BE2C (cell line): ENCODE measurements around the gene PRICKLE3.
"Not testable (repeated sequence)": the region's sequence is repeated elsewhere in the genome, so short reads cannot be mapped to it uniquely, and the experiment has no call there.

ENCODE experiments used
- DNase-seq: peaks from one replicate; pipeline ENCODE4 v3.0.0-alpha.2; 2020
- H3K27me3 ChIP-seq: fragments of 250-450 bp; sonication (Bioruptor Pico); 2 replicates; pipeline ENCODE4 v1.5.1; 2020; ENCODE audit warnings: mild to moderate bottlenecking
- H3K36me3 ChIP-seq: fragments of 250-450 bp; sonication (Bioruptor Pico); 2 replicates; pipeline ENCODE4 v1.5.1; 2020; ENCODE audit warnings: mild to moderate bottlenecking
- H3K4me1 ChIP-seq: fragments of 250-450 bp; sonication (Bioruptor Pico); 2 replicates; pipeline ENCODE4 v1.5.1; 2020
- H3K4me3 ChIP-seq: 2 replicates; pipeline ENCODE4 v1.5.1; 2011; ENCODE audit warnings: low read depth, low read length
- H3K9me3 ChIP-seq: fragments of 250-450 bp; sonication (Bioruptor Pico); 2 replicates; pipeline ENCODE4 v1.5.1; 2020
- TF ChIP-seq, protein P1 (sequence below): IDR thresholded peaks from 2 replicates; pipeline ENCODE4 v1.5.1; 2012; ENCODE audit warnings: mild to moderate bottlenecking, low read depth, low read length

Gene PRICKLE3

DNA sequence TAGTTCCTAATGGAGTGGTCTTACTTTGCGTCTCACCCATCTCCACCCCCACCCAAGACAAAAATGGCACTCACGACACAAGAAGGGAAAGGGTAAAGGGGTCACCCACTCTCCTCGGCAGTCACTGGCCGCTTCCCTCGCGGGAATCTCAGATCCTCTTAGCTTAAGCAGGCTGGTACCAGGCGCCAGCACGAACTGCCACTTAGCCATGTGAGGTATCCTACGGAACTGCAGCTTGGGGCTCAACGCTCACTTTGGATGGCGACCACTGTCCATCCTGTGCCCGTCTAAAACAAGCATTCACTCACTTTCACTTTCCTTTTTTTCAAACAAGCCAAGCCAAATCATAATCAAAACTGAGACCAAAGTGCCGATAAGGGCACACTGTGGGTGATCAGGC lies 38.2 kb downstream of the PRICKLE3 start:
- no peaks in the 10 kb centered on the region for H3K9me3 ChIP-seq
- H3K4me1 ChIP-seq = no peaks in the 10 kb centered on the region
- TF ChIP-seq, protein P1, sequence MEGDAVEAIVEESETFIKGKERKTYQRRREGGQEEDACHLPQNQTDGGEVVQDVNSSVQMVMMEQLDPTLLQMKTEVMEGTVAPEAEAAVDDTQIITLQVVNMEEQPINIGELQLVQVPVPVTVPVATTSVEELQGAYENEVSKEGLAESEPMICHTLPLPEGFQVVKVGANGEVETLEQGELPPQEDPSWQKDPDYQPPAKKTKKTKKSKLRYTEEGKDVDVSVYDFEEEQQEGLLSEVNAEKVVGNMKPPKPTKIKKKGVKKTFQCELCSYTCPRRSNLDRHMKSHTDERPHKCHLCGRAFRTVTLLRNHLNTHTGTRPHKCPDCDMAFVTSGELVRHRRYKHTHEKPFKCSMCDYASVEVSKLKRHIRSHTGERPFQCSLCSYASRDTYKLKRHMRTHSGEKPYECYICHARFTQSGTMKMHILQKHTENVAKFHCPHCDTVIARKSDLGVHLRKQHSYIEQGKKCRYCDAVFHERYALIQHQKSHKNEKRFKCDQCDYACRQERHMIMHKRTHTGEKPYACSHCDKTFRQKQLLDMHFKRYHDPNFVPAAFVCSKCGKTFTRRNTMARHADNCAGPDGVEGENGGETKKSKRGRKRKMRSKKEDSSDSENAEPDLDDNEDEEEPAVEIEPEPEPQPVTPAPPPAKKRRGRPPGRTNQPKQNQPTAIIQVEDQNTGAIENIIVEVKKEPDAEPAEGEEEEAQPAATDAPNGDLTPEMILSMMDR = no peak
- no peaks in the 10 kb centered on the region for H3K27me3 ChIP-seq
- DNase-seq = no peak
- no peaks in the 10 kb centered on the region for H3K36me3 ChIP-seq
- H3K4me3 ChIP-seq = no peak overlapping the region

DNA sequence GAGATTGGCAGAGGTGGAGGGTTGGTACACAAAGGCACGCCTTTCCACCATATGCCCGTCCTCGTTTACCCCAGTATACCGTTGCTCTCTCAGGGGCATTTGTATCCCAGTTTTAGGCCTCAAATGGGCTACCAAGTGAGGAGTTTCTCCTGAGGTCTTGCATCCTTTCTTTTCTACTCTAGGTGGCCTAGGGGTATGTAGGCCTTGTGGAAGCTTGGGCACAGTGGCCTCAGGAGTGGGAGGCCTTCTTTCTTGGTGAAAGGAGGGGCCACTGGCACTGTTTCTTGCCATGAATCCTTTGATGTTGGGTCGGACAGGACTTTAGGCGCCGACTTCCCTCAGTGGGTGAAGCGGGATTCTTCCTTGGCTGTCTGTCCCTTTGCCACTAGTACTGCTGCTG lies 38.9 kb downstream of the PRICKLE3 start:
- Histone ChIP-seq H3K27me3 (no peaks in the 10 kb centered on the region), H3K4me1 (no peaks in the 10 kb centered on the region)
- TF ChIP-seq, protein P1 = no peak

DNA sequence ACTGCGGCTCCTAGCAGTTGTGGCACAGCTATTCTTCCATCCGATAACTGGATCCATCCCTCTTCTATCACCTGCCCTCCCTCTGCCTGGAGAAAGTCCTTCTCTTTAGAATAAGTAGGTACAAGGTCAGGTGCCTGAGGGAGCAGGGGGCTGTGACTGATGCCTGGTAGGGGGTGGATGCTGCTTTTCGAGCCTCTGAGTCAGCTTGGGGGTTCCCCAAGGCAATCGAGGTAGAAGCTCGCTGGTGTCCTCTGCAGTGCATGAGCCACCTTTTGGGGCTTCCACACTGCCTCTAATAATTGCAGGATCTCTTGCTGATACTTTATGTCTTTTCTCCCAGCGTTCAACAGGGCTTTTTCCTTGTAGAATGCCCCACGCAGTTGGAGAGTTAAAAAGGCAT lies 43.0 kb downstream of the PRICKLE3 start:
- not testable (repeated sequence) for H3K9me3 ChIP-seq, H3K27me3 ChIP-seq, H3K4me1 ChIP-seq, H3K36me3 ChIP-seq, DNase-seq, H3K4me3 ChIP-seq

More for the DNA sequence above, 38.9 kb downstream of the PRICKLE3 start:
- no peak for DNase-seq
- no peaks in the 10 kb centered on the region for H3K9me3 ChIP-seq
- H3K36me3 ChIP-seq = no peaks in the 10 kb centered on the region
- H3K4me3 ChIP-seq = no peak overlapping the region

DNA sequence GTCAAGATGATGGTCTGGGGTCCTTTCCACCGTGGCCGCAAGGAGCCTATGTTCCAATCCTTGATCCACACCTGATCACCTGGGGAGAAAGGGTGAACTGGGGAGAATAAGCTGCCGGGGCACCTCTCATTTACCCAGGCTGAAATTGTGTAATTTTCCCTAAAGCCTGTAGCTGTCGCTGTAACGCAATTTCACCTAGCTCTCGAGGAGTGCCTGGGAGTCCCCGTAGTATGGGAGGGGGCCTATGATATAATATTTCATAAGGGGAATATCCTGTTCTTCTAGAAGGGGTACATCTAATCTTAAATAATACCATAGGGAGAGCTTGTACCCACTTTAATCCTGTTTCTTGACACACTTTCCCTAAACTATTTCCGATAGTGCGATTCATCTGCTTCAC lies 43.9 kb downstream of the PRICKLE3 start:
- H3K27me3 ChIP-seq, H3K4me3 ChIP-seq, H3K4me1 ChIP-seq, H3K36me3 ChIP-seq, H3K9me3 ChIP-seq, DNase-seq: not testable (repeated sequence)
- TF ChIP-seq, protein P1 = peak; percentile 59

DNA sequence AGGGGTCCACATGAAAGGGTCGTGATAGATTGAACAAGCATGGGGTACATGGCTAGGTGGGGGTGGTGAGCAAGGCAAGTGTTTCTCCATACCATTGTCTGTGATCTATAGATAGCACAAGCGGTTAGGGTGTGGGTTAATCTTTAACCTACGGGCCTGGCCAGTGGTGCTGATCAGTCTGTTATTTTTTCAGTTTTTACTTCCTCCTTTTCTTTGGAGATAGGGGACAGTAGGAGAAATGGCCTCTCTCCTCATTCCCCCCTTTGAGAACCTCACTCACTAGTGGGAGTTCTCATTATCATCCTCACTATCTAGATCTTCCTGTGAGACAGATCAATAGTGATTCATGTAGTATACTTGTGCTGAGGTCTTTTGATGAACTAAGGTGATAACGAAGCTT lies 46.5 kb downstream of the PRICKLE3 start:
- Histone ChIP-seq H3K27me3 (no peaks in the 10 kb centered on the region), H3K36me3 (no peaks in the 10 kb centered on the region), H3K4me3 (no peak overlapping the region), H3K4me1 (no peaks in the 10 kb centered on the region), H3K9me3 (no peaks in the 10 kb centered on the region)
- TF ChIP-seq, protein P1 = no peak
- no peak for DNase-seq

DNA sequence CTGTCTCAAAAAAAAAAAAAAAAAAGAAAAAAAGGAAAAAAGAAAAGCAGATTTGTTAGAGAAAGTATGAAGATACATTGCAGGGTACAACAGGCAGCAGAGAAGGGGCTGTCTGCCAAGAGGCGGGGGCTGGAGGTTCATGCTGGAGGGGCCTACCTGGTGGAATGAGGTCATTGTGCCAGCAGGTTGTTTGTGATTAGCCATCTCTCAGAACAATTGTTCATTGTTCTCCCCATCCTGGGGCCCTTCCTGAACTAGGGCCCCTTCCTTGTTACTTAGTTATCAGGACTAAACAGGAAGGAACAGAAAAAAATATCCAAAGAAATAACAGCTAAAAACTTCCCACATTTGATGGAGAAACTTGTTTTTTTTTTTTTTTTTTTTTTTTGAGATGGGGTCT lies 48.7 kb downstream of the PRICKLE3 start:
- Histone ChIP-seq H3K4me1 (no peaks in the 10 kb centered on the region), H3K4me3 (no peak overlapping the region), H3K36me3 (no peaks in the 10 kb centered on the region), H3K9me3 (no peaks in the 10 kb centered on the region), H3K27me3 (no peaks in the 10 kb centered on the region)
- DNase-seq = no peak
- TF ChIP-seq, protein P1 = no peak

DNA sequence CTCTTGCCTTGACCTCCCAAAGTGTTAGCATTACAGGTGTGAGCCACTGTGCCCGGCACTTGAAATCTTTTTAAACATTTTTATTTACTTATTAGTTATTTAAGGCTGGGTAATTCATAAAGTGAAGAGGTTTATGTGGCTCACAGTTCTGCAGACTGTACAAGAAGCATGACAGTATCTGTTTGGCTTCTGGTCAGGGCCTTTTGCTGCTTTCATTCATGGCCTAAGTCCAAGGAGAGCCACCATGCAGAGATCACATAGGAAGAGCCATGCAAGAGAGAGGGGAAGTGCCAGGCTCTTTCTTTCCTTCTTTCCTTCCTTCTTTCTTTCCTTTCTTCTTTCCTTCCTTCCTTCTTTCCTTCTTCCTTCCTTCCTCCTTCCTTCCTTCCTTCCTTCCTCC lies 52.4 kb downstream of the PRICKLE3 start:
- no peak for DNase-seq
- no peaks in the 10 kb centered on the region for H3K36me3 ChIP-seq
- H3K4me3 ChIP-seq = no peak overlapping the region
- TF ChIP-seq, protein P1 = no peak
- no peaks in the 10 kb centered on the region for H3K4me1 ChIP-seq
- no peaks in the 10 kb centered on the region for H3K9me3 ChIP-seq
- no peaks in the 10 kb centered on the region for H3K27me3 ChIP-seq

DNA sequence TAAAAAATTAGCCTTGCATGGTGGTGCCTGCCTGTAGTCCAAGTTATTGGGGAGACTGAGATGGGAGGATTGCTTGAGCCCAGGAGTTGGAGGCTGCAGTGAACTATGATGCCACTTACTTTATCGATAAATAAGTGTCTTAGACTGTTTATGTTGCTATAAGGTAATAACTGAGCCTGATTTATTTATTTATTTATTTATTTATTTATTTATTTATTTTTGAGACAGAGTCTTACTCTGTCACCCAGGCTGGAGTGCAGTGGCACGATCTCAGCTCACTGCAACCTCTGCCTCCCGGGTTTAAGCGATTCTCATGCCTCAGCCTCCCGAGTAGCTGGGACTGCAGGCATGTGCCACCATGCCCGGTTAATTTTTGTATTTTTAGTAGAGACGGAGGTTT lies 53.9 kb downstream of the PRICKLE3 start:
- not testable (repeated sequence) for H3K4me1 ChIP-seq, H3K36me3 ChIP-seq, H3K9me3 ChIP-seq, H3K27me3 ChIP-seq, DNase-seq, H3K4me3 ChIP-seq
